Measurements from ENCODE around the gene GREB1.

GREB1 gene

GRCh38 chr2:11554399-11554716 lies 20.5 kb downstream of the GREB1 start:
- Histone ChIP-seq H3K79me2 (ENCODE audit: insufficient read depth, low read length) (no peaks in the 10 kb centered on the region), H3K4me1 (ENCODE audit: insufficient read depth, low read length, severe bottlenecking) (no peaks in the 10 kb centered on the region), H3K4me3 (ENCODE audit: low read depth, low read length, poor library complexity, severe bottlenecking) (no peak overlapping the region), H3K4me2 (ENCODE audit: low read length) (no peak overlapping the region), H2AFZ (ENCODE audit: low read length) (no peak overlapping the region), H3K36me3 (ENCODE audit: insufficient read depth, low read length) (no peaks in the 10 kb centered on the region), H3K27me3 (ENCODE audit: insufficient read depth, low read length) (no peaks in the 10 kb centered on the region), H4K20me1 (ENCODE audit: insufficient read depth, low read length) (no peaks in the 10 kb centered on the region), H3F3A (ENCODE audit: insufficient read depth, low read length) (no peaks in the 10 kb centered on the region), H3K9ac (ENCODE audit: low read length) (no peak overlapping the region), H3K27ac (ENCODE audit: low read depth, low read length, poor library complexity, severe bottlenecking) (no peak overlapping the region), H3K9me2 (ENCODE audit: low read depth, low read length) (no peaks in the 10 kb centered on the region), H3K9me3 (ENCODE audit: low read length) (no peaks in the 10 kb centered on the region)
- TF ChIP-seq EZH2 (IDR thresholded peaks at IDR 0.05; ENCODE audit: borderline replicate concordance, low read length) = no peak
- TF ChIP-seq CTCF (IDR thresholded peaks at IDR 0.05; ENCODE audit: low read length) = no peak

- Histone ChIP-seq H3K27me3 (ENCODE audit: insufficient read depth, low read length) (no peaks in the 10 kb centered on the region), H3K79me2 (ENCODE audit: insufficient read depth, low read length) (no peaks in the 10 kb centered on the region), H3K27ac (ENCODE audit: low read depth, low read length, poor library complexity, severe bottlenecking) (no peak overlapping the region), H2AFZ (ENCODE audit: low read length) (no peak overlapping the region), H4K20me1 (ENCODE audit: insufficient read depth, low read length) (no peaks in the 10 kb centered on the region), H3K4me2 (ENCODE audit: low read length) (no peak overlapping the region), H3K9me3 (ENCODE audit: low read length) (no peaks in the 10 kb centered on the region), H3K36me3 (ENCODE audit: insufficient read depth, low read length) (no peaks in the 10 kb centered on the region), H3K4me1 (ENCODE audit: insufficient read depth, low read length, severe bottlenecking) (no peaks in the 10 kb centered on the region), H3K9me2 (ENCODE audit: low read depth, low read length) (no peaks in the 10 kb centered on the region), H3K9ac (ENCODE audit: low read length) (no peak overlapping the region), H3F3A (ENCODE audit: insufficient read depth, low read length) (no peaks in the 10 kb centered on the region), H3K4me3 (ENCODE audit: low read depth, low read length, poor library complexity, severe bottlenecking) (no peak overlapping the region)
- TF ChIP-seq CTCF (IDR thresholded peaks at IDR 0.05; ENCODE audit: low read length) (no peak), EZH2 (IDR thresholded peaks at IDR 0.05; ENCODE audit: borderline replicate concordance, low read length) (no peak)
Measured at GRCh38 chr2:11556101-11556806, 22.4 kb downstream of the GREB1 start.

GRCh38 chr2:11558214-11558886 lies 24.5 kb downstream of the GREB1 start:
- Histone ChIP-seq H2AFZ (ENCODE audit: low read length) (no peak overlapping the region), H3K9ac (ENCODE audit: low read length) (no peak overlapping the region), H3K4me1 (ENCODE audit: insufficient read depth, low read length, severe bottlenecking) (no peaks in the 10 kb centered on the region), H3K4me3 (ENCODE audit: low read depth, low read length, poor library complexity, severe bottlenecking) (no peak overlapping the region), H3K79me2 (ENCODE audit: insufficient read depth, low read length) (no peaks in the 10 kb centered on the region), H3K27me3 (ENCODE audit: insufficient read depth, low read length) (no peaks in the 10 kb centered on the region), H3K27ac (ENCODE audit: low read depth, low read length, poor library complexity, severe bottlenecking) (no peak overlapping the region), H3K36me3 (ENCODE audit: insufficient read depth, low read length) (no peaks in the 10 kb centered on the region), H3K9me2 (ENCODE audit: low read depth, low read length) (no peaks in the 10 kb centered on the region), H4K20me1 (ENCODE audit: insufficient read depth, low read length) (no peaks in the 10 kb centered on the region), H3F3A (ENCODE audit: insufficient read depth, low read length) (no peaks in the 10 kb centered on the region), H3K9me3 (ENCODE audit: low read length) (no peaks in the 10 kb centered on the region), H3K4me2 (ENCODE audit: low read length) (no peak overlapping the region)
- TF ChIP-seq EZH2 (IDR thresholded peaks at IDR 0.05; ENCODE audit: borderline replicate concordance, low read length) (no peak), CTCF (IDR thresholded peaks at IDR 0.05; ENCODE audit: low read length) (no peak)
